ENCODE data around the gene NDUFB3.
"Not testable (repeated sequence)": the region's sequence is repeated elsewhere in the genome, so short reads cannot be mapped to it uniquely, and the experiment has no call there.

GRCh38 chr2:201063516-201063915 is 8.3 kb upstream of the NDUFB3 start:
- TF ChIP-seq, protein P1, sequence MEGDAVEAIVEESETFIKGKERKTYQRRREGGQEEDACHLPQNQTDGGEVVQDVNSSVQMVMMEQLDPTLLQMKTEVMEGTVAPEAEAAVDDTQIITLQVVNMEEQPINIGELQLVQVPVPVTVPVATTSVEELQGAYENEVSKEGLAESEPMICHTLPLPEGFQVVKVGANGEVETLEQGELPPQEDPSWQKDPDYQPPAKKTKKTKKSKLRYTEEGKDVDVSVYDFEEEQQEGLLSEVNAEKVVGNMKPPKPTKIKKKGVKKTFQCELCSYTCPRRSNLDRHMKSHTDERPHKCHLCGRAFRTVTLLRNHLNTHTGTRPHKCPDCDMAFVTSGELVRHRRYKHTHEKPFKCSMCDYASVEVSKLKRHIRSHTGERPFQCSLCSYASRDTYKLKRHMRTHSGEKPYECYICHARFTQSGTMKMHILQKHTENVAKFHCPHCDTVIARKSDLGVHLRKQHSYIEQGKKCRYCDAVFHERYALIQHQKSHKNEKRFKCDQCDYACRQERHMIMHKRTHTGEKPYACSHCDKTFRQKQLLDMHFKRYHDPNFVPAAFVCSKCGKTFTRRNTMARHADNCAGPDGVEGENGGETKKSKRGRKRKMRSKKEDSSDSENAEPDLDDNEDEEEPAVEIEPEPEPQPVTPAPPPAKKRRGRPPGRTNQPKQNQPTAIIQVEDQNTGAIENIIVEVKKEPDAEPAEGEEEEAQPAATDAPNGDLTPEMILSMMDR (conservative IDR thresholded peaks at IDR 0.05), result not testable (repeated sequence)
- not testable (repeated sequence) for TF ChIP-seq EZH2 (IDR thresholded peaks at IDR 0.05; ENCODE audit: low read depth)

All from PC-9 (cell line).